Pons (tissue), 1 donor: ENCODE results near the gene SHH.
"Not testable (repeated sequence)": the region's sequence is repeated elsewhere in the genome, so short reads cannot be mapped to it uniquely, and the experiment has no call there.

Source experiments
- DNase-seq: peaks from one replicate; pipeline ENCODE4 v3.0.0-alpha.2; 2016; ENCODE audit warnings: low spot score

Gene SHH

DNA sequence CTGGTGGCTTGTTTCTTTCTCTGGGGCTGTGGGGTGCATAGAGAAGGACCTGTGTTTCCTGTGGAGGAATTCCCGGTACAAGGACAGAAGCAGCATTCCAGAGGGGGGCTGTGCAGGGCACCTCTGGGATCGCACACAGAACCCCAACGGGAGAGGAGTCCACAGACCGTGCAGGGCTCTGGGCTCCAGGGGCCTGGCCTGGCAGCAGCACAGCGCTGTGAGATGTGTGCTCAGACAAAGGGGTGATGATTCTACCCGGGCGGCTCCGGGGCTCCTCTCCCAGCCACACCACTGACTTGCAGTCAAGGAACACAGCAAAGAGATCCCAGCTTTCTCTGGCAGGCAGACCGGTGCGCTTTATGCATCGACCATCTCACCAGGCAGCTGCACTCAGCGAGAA, 6.9 kb upstream of the SHH start:
- DNase-seq = no peak

DNA sequence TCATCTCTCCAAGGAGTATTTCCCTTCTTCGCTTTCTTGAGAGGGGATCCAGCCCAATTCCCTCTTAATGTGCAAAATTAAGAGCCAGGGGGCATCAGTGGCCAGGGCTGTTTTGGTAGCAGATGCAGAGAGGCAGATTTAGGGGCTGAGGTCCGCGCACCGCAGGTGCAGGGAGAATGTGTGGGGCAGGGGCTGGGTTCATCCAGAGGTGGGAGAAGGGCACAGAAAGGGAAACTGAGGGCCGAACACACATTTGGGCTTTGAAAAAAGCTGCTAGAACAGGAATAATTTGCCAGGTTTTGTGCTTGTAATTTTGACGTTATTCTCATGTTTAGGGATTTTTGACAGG, 6.5 kb upstream of the SHH start:
- no peak for DNase-seq

DNA sequence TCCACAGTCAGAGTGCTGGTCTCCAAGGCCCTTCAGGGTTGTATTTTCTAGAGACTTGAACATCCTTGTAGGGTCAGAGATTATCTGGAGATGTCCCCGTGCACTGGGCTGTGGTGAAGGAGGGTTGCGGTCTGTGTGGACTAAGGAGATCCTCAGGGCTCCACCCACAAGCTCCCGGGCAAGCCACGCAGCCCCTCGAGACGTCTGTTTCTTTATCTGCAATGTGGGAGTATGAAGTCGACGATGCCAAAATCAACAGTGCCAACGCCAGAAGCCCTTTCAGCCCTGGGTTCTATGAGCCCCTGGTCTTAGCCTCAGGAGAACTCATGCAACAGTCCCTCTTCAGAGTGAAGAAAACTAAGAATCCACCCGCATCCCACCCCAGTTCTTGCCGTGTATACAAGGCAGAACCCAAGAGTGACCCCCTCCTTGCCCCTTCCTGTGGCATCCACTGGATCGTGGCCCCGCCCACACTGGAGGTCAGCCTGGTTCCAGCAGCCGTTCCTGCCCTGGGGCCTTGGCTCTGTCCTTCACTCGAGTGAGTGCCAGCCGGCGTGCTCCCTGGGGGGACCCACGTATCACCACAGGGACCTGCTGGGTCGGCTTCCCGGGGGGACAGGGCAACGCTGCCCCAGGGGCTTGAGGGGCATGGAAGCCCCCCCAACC, 6.0 kb upstream of the SHH start:
- no peak for DNase-seq

DNA sequence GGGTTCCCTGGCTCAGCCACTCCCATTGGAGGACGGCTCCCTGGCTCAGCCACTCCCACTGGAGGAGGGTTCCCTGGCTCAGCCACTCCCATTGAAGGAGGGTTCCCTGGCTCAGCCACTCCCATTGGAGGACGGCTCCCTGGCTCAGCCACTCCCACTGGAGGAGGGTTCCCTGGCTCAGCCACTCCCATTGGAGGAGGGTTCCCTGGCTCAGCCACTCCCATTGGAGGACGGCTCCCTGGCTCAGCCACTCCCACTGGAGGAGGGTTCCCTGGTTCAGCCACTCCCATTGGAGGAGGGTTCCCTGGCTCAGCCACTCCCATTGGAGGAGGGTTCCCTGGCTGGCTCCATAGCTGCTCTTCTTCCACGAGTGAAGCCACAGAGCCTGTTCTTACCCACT, 5.3 kb upstream of the SHH start:
- not testable (repeated sequence) for DNase-seq

DNA sequence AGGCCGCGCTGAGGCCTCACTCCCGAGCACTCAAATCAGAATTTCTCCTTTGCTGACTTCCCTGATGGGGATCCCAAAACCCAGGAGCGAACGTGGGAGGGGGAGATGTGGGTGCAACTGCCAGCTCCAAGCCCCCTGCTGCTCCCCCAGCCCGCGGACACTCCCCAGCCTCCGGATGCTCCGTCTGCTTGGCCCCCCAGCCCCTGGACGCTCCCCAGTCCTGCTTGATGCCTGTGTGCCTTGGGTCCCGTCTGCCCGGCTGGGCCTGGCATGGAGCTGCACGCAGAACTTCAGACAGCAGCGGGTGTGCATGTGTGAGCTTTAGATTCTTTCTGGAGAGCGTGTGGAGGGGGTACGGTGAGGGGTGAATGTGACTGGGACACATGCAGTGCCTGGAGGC, 4.7 kb upstream of the SHH start:
- DNase-seq = no peak

DNA sequence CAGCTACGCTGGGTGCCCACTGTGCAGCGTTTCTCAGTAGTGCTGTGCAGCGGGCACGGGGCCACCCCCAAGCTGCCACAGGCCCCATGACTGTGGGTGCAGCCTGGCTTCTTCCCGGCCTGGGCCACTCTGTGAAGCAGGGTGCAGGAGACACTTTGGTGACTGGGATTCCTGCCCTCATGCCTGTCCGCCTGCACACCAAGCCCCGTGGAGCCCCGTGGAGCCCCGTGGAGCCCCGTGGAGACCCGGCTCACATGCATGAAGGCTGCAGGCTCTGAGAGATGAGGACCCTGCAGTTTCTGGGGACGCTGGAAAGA, 3.9 kb upstream of the SHH start:
- DNase-seq = no peak

DNA sequence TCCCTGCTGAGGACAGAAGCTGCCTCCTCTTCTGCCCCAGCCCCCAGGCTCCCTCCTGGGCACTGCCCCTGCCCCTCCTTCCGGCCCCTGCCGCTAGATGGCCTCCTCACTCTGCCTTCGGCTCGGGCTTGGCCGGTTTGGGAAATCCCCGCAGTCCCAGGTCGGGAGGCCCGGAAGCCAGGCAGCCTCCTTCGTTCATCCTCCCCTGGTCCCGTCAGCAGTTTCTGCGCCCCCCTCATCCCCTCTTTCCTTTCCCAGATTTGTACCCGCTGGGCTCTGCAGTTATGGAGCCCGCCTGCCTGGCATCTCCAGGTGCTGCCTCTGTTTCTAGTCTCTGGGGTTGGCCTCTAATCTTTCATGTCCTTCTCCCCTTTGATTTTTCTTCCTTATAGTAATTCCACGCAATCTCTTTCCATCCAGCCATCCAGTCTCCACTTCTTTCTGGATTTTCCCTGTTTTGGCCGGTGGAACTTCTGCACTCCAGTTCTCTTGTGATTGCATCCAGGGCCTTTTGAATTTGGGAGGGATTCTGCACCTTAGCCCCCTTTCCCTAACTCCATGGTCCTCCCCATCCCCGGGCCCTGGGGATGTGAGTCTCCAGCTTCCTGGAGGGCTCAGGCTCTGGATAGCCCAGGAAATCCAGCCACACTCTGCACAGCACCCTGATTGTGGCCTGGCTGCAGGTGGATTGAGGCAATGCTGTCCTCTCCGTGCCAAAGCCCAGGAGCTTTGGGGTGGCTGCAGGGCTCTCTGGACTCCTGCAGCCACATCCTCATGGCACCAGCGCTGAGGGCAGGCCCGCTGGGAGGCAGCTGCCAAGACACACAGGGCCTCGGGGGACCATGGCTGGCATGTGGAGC, 3.3 kb upstream of the SHH start:
- no peak for DNase-seq

DNA sequence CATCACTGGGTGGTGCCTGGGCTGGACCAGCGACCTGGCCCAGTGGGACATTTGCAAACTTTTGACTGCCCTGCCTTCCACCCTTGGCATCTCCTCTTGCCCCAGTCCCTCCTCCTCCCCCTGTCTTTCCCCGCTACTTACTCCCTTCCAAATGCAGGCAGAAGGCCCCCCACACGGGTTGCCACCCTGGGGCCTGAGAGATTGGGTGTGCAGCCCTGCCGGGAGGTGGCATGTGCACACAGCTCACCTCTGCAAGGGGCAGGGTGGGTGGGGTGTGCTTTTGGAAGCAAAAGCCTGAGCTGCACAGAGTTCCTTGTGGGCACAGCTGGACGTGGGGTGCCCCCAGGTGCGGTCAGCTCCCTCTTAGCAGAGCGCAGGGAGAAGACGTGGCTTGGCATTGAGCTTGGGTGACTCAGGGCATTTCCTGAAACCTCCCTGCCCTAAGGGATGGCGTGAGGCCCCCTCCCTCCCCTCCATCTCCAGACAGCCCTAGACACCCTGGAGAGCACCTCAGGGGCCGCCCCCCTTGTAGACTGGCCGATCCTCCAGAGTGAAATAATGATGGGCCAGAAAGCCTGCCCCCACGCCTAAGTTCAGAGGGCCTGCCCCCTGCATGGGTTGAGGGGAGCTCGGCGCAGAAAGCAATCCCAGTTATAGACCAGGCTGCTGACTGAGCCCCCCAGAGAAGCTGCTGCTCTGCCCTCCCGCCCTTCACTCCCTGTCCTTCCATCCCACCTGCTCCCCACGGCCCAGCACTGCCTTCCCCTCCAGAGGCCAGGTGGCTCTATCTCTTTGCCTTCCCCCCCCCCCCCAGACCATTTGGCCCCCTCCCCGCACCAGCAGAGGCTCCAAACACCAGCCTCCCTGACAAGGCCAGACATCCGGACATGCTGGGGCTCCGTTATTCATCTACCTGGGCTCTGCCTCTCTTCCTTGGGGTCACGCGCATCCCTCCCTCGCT, 2.3 kb upstream of the SHH start:
- DNase-seq = no peak

DNA sequence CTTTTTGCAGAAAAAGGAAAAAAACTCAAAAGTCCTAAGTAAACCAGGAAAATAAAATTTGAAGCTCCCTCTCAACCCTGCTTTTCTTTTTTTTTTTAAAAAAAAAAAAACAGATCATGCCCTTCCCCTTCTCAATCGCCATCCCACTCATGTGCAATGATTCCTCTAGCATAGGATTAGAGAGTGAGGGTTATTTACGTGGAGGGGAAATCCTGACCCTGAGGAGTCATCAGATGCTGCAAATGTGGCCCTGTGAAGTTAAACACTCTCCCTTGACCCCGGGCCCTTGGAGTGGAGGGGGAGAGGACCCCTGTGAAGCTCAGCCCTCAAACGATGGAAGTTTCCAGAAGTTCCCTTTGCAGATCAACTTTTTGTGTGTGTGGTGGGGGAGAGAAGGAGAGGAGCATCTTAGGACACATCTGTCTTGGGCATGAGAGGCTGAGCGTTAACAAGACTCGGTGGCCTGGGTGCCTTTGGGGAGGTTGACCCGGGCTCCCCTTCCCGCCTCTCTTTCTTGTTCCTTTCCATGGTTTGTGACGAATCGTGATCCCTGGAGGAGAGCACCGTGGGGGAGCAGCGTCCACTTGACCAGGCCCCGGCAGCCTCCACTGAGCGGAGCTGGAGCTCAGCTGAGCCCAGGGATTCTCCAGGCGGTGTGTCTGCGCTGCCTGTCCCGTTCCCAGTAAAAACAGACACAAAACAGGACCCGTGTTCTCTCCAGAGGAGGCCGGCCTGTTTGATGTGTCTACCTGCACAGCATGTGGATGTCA, 1.5 kb upstream of the SHH start:
- DNase-seq = no peak

DNA sequence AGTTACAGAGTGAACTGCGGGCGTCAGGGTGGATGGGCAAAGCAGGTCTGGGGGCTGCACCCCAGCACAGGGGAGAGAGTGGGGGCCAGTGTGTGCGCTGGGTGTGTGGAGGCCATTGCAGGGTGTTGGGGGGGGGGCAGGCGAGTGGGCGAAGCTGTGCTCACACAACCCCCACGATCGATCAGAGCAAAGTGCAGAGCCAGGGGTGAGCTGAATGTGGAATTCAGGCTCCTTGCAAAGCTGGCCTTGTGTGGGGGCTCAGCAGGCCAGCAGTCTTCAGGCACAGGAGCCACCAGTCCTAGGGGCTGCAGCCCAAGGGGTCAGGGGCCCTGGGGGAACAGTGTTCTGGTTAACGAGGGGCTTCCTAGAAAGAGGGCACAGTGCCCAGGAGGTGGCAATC, 862 bp upstream of the SHH start:
- DNase-seq = no peak

DNA sequence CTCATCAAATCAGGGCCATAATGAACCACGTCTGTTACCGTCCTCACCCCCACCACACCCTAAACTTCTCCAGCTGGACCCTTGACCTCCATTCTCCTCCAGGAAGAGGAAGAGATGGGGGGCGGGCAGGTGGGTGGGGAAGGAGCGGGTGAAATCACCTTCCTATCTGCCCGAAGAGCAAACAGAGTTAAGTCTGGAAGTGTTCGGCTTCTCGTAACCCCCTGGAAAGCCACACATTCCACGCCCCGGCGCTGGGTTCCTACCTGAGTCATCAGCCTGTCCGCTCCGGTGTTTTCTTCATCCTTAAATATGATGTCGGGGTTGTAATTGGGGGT, 736 bp downstream of the SHH start:
- no peak for DNase-seq

DNA sequence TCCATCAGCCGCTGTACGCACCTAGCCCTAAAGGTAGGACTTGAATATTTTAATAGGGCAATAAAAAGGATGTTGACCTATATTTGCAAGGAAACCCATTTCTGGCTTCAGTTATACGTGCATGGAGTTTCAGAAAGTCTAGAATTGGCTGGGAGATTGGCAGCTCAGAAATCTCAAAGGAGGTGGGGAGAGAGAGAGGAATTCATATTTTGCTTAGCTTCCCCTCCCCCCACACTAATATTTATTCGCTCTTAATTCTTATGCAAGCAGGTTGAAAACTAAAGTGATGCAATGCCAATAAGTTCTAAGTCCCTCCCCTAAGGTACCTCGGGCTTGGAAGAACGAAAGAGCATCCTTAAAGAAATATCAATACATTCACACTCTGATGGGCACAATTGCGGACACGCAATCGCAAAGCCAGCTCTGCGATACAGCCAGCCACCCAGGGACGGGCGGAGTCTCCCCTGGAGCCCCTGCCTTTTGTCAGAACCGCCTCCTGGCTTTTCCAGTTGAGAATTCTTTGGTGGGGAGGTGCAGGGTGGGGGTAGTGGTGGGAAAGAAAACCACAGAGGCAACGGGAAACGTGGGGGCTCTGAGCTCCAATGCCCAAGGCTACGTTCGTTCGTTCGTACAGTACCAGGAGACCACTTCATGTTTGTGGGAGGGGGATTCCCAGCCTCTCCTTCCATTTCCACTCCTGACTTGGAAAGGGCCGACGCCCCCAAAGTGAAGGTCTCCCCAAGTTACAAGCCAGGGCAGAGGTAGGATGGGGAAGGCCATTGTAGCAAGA, 1.3 kb downstream of the SHH start:
- DNase-seq = no peak

DNA sequence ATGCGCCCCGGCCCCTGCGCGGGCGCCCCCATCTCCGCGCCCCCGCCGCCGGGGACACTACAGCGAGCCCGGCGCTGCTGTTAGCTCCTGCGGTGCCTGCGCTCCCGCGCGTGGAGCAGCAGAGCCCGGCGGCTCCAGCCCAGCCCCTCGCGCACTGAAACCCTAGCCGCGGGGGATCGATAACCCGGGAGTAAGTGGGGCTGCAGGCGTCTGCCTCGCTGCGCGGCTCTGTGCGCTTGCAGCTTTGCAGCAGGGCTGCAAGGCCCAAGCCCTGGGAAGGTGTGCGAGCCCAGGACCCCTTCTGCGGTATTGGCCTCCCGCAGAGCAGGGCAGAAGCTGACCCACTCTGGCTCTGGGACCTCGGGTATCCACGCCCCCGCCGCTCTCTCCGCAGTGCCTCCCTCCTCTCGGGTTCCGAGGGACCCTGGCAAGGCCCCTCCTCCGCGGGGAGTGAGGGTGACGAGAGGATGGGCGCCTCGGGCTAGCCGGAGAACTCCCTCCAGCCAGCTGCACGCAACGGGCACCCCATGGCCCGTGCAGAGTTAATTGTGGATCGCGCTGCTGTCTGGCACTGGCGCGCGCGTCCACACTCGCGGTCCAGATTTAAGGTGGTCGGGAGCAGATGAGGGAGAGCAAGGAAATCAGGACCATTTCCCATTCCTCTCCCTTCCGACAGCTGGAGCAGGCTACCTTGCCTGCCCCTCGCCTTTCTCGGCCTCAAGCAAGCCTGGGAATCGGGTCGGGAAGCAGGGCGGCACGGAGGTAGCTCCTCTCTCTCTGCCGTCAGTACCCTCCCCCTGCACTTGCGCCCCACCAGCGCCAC, 2.1 kb downstream of the SHH start:
- no peak for DNase-seq

DNA sequence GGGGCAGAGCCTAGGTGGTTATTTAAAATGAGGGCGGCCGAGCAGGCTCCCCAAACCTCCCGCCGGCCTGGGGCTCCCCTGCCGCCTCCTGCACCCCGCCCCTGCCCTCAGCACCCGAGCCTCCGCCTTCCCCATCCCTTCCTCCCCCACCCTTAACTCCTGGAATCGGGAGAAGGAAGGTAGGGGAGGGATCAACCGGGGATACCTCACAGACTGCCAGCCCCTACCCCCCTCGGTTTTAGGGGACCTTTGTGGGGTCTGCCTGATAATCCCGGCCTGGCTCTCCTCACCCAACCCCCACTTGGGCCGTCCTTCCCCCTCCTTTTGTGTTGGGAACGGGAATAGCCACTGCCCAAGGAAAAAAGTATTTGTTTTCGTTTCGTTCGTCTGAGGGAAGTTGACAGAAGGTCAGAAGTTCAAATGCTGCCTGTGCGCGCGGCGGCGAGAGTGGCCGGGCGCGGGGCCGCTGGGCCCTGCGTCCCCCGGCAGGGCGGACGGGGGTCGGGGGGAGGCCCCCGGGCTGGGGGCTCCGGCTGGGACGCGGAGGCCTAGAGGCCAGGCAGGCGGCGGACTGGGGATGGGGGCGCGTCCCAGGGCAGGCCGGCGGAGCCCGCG, 2.8 kb downstream of the SHH start:
- DNase-seq = no peak

DNA sequence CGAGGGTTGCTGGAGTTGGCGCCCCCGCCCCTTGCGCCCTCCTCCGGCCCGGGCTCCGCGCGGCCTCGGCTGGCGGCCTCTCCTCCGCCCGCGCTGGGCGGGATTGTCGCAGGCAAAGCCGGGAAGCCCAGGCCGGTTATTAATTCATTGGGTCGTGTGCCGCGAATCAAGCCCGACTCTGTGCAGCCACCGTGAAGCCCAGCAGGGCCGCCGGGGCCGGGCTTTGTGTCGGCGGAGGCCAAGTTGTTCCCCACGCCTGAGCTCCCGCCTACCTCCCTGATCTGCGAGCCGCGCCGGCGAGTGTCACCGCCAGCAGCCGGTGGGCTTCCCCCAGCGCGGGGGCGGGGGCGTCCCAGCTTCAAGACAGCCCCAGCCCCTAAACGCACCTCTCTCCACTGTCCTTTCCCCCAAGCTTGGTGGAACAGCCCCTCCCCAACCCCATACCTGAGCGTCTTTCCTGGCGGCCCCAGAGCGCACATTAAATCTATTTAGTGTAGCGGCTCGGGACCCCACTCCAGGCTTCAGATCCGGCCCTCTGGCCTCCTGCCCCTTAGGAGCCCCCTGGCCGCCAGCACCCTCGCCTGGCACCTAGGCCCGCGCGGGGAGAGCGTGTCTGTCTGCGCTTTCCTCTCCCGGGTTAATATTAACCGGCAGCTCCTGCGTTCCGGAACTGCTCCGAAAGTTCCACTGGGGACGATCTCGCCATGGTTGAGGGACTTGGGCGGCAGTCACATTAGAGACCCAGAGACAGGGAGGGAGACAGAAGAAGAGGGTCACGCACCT, 3.5 kb downstream of the SHH start:
- no peak for DNase-seq

DNA sequence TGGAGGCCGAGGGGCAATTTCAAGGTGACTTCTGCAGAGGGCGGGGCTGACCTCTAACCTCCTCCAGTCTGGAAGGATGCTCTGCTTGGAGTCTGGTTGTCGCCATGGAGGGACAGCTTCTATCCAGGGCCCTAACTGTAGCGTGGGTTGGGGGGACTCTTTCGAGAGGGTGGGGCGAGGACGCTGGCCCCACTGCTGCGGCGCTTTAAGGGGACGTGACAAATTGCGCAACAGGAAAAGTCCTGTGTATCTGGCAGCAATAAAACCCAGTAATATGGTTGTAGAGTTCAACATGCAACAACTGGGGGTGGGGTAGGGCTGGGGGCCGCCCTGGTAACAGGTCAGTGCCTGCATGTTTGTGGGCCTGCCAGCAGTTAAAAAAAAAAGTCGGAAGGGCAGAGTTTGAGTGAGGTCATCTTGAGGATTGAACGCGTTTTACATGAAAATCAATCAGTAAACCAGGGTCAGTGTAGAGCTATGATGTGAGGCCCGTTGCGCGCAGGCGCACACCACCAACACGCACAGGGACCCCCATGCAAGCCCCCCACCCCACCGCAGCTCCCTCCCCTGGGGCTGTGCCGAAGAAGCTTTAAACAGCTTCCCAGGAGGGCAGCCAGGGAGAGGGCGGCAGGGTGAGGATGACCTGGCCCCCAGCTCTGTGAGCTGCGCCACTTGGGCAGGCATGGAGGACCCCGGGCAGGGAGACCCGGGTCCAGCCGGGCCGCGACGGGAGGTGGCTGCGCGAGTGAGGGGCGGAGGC, 4.3 kb downstream of the SHH start:
- DNase-seq = no peak

DNA sequence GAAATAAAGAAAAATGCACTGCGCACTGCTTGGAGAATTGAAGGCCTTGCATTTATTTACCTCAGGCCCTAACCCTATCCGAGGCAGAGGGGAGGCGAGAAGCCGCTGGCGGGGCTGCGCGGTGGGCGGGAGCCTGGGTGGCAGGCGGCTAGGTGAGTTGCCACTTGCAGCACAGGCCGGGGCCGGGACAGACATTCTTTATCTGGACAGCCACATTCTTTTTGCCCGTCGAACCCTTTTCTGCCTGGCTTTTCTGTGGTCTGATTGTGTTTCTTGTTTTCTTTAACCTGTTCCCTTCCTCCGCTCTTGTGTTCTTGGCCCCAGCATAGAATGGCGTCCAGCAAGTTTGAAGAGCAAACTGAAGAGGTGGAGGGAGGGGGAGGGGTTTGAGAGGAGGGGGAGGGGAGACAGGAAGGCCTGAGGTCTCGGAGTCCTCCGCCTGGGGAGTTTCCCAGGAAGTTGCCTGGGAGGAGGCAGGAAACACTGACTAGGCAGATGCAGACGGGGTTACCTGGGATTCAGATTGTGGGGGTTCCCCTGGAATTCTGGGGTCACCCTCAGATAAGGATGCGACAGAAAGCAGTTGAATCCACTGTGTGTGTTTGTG, 5.1 kb downstream of the SHH start:
- DNase-seq = no peak
